WTC11 (cell line): ENCODE measurements around the gene CPEB3. TPM values are rescaled to one million over a fixed set of nuclear protein-coding genes. Genes with fewer than 3 reads are reported as not detected.

Experiments
- ATAC-seq: fragments of 200-7000 bp; cut with Tn5 transposase; 2 replicates; pipeline ENCODE4 v1.10.0; 2021; ENCODE audit warnings: mild to moderate bottlenecking, moderate library complexity
- CTCF ChIA-PET: fragments of 300-600 bp; sonication (Branson Sonifier 250); formaldehyde crosslinking; loops from one replicate; lab custom pipeline; 2021; ENCODE audit warnings: antibody characterized with exemption; lab: Charles Lee
- POLR2A ChIA-PET: fragments of 350-600 bp; sonication (Branson Sonifier 250); formaldehyde crosslinking; loops from one replicate; lab custom pipeline; 2021; ENCODE audit warnings: antibody characterized with exemption; lab: Charles Lee
- DNase-seq: peaks from one replicate; pipeline ENCODE4 v3.0.0; 2021; ENCODE audit warnings: low spot score
- H3K27ac Mint-ChIP-seq: 2 replicates; pipeline ENCODE4 v1.8.0; 2021; ENCODE audit warnings: mixed read lengths
- H3K27me3 Mint-ChIP-seq: 2 replicates; pipeline ENCODE4 v1.8.0; 2021; ENCODE audit warnings: low read depth, mild to moderate bottlenecking, moderate library complexity, mixed read lengths
- H3K36me3 Mint-ChIP-seq: 2 replicates; pipeline ENCODE4 v1.8.0; 2021; ENCODE audit warnings: mixed read lengths
- H3K4me1 Mint-ChIP-seq: 2 replicates; pipeline ENCODE4 v1.8.0; 2022; ENCODE audit warnings: mixed read lengths
- H3K4me3 Mint-ChIP-seq: 2 replicates; pipeline ENCODE4 v1.8.0; 2021; ENCODE audit warnings: mild to moderate bottlenecking, moderate library complexity, mixed read lengths
- H3K9me3 Mint-ChIP-seq: 2 replicates; pipeline ENCODE4 v1.8.0; 2021; ENCODE audit warnings: mixed read lengths
- AFF4 ChIP-seq: sonication (generic); formaldehyde crosslinking; IDR thresholded peaks from 2 replicates; pipeline ENCODE4 v1.8.1; 2023; ENCODE audit warnings: mild to moderate bottlenecking, missing genetic modification reagents, borderline replicate concordance
- CREM ChIP-seq: sonication (generic); formaldehyde crosslinking; IDR thresholded peaks from 2 replicates; pipeline ENCODE4 v1.8.1; 2022; ENCODE audit warnings: mild to moderate bottlenecking, missing genetic modification reagents, moderate library complexity
- CTCF ChIP-seq: fragments of 200-600 bp; IDR thresholded peaks from 2 replicates; pipeline ENCODE4 v1.8.0; 2022; ENCODE audit warnings: antibody characterized with exemption
- ERG ChIP-seq: fragments of 250-450 bp; sonication (Bioruptor Pico); IDR thresholded peaks from 2 replicates; pipeline ENCODE4 v1.8.0; 2021; ENCODE audit warnings: mild to moderate bottlenecking
- ETV6 ChIP-seq: sonication (generic); formaldehyde crosslinking; IDR thresholded peaks from 2 replicates; pipeline ENCODE4 v1.8.1; 2022; ENCODE audit warnings: mild to moderate bottlenecking, missing genetic modification reagents
- FOXK1 ChIP-seq: sonication (generic); formaldehyde crosslinking; IDR thresholded peaks from 2 replicates; pipeline ENCODE4 v1.8.0; 2022; ENCODE audit warnings: mild to moderate bottlenecking, moderate library complexity, missing genetic modification reagents
- GRHL2 ChIP-seq: fragments of 250-450 bp; sonication (Bioruptor Pico); IDR thresholded peaks from 2 replicates; pipeline ENCODE4 v1.8.0; 2022; ENCODE audit warnings: mild to moderate bottlenecking, moderate library complexity; ENCODE audit not compliant: insufficient replicate concordance, severe bottlenecking
- IRF1 ChIP-seq: sonication (generic); formaldehyde crosslinking; IDR thresholded peaks from 2 replicates; pipeline ENCODE4 v1.8.0; 2023; ENCODE audit warnings: missing genetic modification reagents
- IRF2 ChIP-seq: sonication (generic); formaldehyde crosslinking; IDR thresholded peaks from 2 replicates; pipeline ENCODE4 v1.8.0; 2022; ENCODE audit warnings: low read depth, missing genetic modification reagents, borderline replicate concordance
- MAX ChIP-seq: sonication (generic); formaldehyde crosslinking; IDR thresholded peaks from 2 replicates; pipeline ENCODE4 v1.8.0; 2022; ENCODE audit warnings: mild to moderate bottlenecking, missing genetic modification reagents
- NFYB ChIP-seq: sonication (generic); formaldehyde crosslinking; conservative IDR thresholded peaks from 2 replicates; pipeline ENCODE4 v1.8.0; 2022; ENCODE audit warnings: low read depth, missing genetic modification reagents
- RELA ChIP-seq: sonication (generic); formaldehyde crosslinking; IDR thresholded peaks from 2 replicates; pipeline ENCODE4 v1.8.1; 2022; ENCODE audit warnings: missing genetic modification reagents, mild to moderate bottlenecking, borderline replicate concordance
- SMAD4 ChIP-seq: sonication (generic); formaldehyde crosslinking; IDR thresholded peaks from 2 replicates; pipeline ENCODE4 v1.8.0; 2022; ENCODE audit warnings: mild to moderate bottlenecking, missing genetic modification reagents
- SP1 ChIP-seq: sonication (generic); formaldehyde crosslinking; conservative IDR thresholded peaks from 2 replicates; pipeline ENCODE4 v1.8.1; 2022; ENCODE audit warnings: missing genetic modification reagents
- ZNF138 ChIP-seq: sonication (generic); formaldehyde crosslinking; conservative IDR thresholded peaks from 2 replicates; pipeline ENCODE4 v1.8.1; 2022; ENCODE audit warnings: mild to moderate bottlenecking, moderate library complexity, missing genetic modification reagents
- ZNF232 ChIP-seq: sonication (generic); formaldehyde crosslinking; IDR thresholded peaks from 2 replicates; pipeline ENCODE4 v1.8.0; 2022; ENCODE audit warnings: mild to moderate bottlenecking, missing genetic modification reagents
- ZNF281 ChIP-seq: sonication (generic); formaldehyde crosslinking; IDR thresholded peaks from 2 replicates; pipeline ENCODE4 v1.8.0; 2023; ENCODE audit warnings: mild to moderate bottlenecking, missing genetic modification reagents
- ZNF423 ChIP-seq: fragments of 250-450 bp; sonication (Bioruptor Pico); IDR thresholded peaks from 2 replicates; pipeline ENCODE4 v2.1.2; 2022; ENCODE audit warnings: mild to moderate bottlenecking, moderate library complexity
- ZNF425 ChIP-seq: fragments of 250-450 bp; sonication (Bioruptor Pico); conservative IDR thresholded peaks from 2 replicates; pipeline ENCODE4 v1.9.0; 2021; ENCODE audit warnings: mild to moderate bottlenecking
- ZNF671 ChIP-seq: fragments of 250-450 bp; sonication (Bioruptor Pico); IDR thresholded peaks from 2 replicates; pipeline ENCODE4 v1.8.0; 2021; ENCODE audit warnings: mild to moderate bottlenecking
- total RNA-seq: library from RNA; stranded (reverse); gene quantifications from 3 replicates; pipeline ENCODE4 v1.2.3, GENCODE V29; 2021

Gene CPEB3
- total RNA-seq, 1 experiment from 2014 or later = 2.4 TPM

- DNase-seq = no peak
- ATAC-seq = peak; percentile 5
- POLR2A ChIA-PET = interaction anchor here (0.5 to 1.2 kb wide), 7 partner anchors 44 to 202 kb away, joined by 3 to 8 read pairs (median 4); no protein-coding TSS in a partner anchor
- H3K4me3 Mint-ChIP-seq = peak overlapping the region; percentile 95
- H3K36me3 Mint-ChIP-seq = 0 out of 2 replicates have a peak, but pooled peaks cover 8% of the 10 kb centered on the region
- peak overlapping the region; percentile 93 for H3K27ac Mint-ChIP-seq
- no peak for TF ChIP-seq ZNF423 (CRISPR knock-in tag)
- no peak for TF ChIP-seq SMAD4
- no peak for TF ChIP-seq ZNF425 (CRISPR knock-in tag)
- TF ChIP-seq NFYB (CRISPR knock-in tag) = no peak
- TF ChIP-seq IRF1 (CRISPR knock-in tag) = no peak
- no peak for TF ChIP-seq ETV6 (CRISPR knock-in tag)
- no peak for TF ChIP-seq RELA (CRISPR knock-in tag)
- TF ChIP-seq FOXK1 (CRISPR knock-in tag) = no peak; the same call in 1 of the 2 replicates
- TF ChIP-seq MAX (CRISPR knock-in tag) = no peak
- TF ChIP-seq ZNF671 = no peak
- TF ChIP-seq SP1 = no peak
- TF ChIP-seq AFF4 (CRISPR knock-in tag) = no peak
- no peak for TF ChIP-seq GRHL2
- TF ChIP-seq ERG (CRISPR knock-in tag) = no peak
- TF ChIP-seq, all 79 proteins: peak for 0
- CTCF ChIA-PET = interaction anchor here (0.6 to 3.2 kb wide), 22 partner anchors 10 to 649 kb away, joined by 3 to 21 read pairs (median 4); no protein-coding TSS in a partner anchor
- no peaks in the 10 kb centered on the region for H3K27me3 Mint-ChIP-seq
- H3K4me1 Mint-ChIP-seq = peaks cover 20% of the 10 kb centered on the region
- no peaks in the 10 kb centered on the region for H3K9me3 Mint-ChIP-seq
Measured at GRCh38 chr10:92290076-92290836, 622 bp downstream of the CPEB3 start.

- Mint-ChIP-seq H3K36me3 (no peaks in the 10 kb centered on the region), H3K4me1 (no peaks in the 10 kb centered on the region), H3K4me3 (no peak overlapping the region), H3K9me3 (no peaks in the 10 kb centered on the region), H3K27ac (peak overlapping the region; percentile 17; the same call in 1 of the 2 replicates), H3K27me3 (no peaks in the 10 kb centered on the region)
- CTCF ChIA-PET = no interaction called here
- no peak for ATAC-seq
- POLR2A ChIA-PET = no interaction called here
- no peak for DNase-seq
- TF ChIP-seq ZNF232 (CRISPR knock-in tag) (no peak), FOXK1 (CRISPR knock-in tag) (no peak), ZNF138 (CRISPR knock-in tag) (no peak), CREM (CRISPR knock-in tag) (no peak), IRF2 (no peak), ZNF281 (CRISPR knock-in tag) (no peak), CTCF (no peak)
Measured at GRCh38 chr10:92284112-92284704, 6.7 kb downstream of the CPEB3 start.
